Measurements from ENCODE around the gene TCF4.

The TCF4 gene

DNA sequence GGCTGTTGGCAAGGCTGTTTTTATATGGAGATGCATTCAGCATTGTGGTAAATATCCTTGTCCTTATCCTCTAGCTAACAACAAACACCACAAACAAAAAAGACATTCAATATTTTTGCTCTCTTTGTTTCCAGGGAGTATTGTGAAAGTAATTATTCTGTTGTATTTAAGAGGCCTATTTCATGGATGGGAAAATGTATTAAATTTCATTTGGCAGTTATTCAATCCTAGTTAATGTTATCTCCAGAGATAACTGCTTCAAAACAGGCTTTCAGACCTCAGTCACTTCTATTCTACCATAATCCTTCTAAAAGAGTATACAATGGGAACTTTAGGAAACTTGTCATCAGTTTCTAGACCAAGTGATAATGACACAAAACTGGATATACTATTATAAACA, 348.3 kb downstream of the TCF4 start:
- DNase-seq (ENCODE audit: low read depth), result no peak
- no peak overlapping the region for H3K4me3 ChIP-seq (ENCODE audit: low read depth, low read length)

DNA sequence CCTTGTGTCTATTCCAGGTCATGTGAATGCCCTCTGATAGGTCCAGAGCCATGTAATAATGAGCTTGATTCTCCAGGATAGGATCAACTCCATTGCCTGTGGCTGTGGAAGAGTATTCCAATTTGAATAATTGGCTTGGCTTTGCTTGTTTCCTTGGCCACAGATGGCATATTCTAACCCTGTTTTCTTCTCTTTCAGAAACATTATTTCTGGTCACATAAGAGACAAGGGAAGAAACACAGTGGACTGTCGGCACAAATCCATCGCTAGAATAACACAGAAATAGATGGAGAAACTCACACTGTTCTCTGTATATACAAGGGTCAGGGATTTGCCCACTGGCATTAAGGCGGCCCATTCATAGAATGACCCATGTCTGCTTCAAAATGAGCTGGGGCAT, 350.3 kb downstream of the TCF4 start:
- DNase-seq (ENCODE audit: low read depth), result no peak
- H3K4me3 ChIP-seq (ENCODE audit: low read depth, low read length), result no peak overlapping the region

DNA sequence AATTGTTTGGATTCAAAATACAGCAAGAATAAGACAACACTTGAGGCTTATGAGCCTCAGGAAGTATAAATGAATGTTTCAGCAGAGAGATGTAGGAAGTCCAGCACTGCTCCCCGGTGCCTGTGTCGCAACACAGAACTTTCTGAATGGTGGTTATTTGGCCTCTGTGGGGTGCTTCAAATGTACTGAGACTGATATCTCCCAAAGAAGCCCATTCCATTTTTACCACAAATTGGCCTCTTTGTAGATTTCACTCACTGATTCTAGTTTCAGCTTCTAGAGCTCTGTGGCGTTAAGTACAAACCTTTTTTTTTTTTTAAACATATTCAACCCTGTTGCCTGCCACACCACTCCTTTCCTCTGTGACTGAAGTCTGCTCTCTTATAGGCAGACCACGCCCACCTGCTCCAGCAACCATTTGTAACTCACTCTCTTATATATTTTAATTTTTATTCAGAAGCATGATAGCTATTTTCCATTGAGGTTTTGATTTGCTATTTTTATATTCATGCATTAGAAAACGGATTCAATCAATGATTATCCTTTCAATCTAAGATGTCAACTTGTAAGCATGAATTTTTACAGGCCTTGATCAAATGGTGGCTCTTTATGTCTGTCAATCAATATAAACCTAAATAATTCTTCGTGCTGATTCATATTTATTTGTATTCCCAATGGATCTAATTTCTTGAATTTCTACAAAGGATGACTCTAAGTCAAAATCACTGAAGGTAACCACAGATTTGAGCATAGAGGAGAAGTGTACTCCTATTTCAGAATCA, 351.7 kb downstream of the TCF4 start:
- peak; percentile 55 for DNase-seq (ENCODE audit: low read depth)
- H3K4me3 ChIP-seq (ENCODE audit: low read depth, low read length), result no peak overlapping the region

DNA sequence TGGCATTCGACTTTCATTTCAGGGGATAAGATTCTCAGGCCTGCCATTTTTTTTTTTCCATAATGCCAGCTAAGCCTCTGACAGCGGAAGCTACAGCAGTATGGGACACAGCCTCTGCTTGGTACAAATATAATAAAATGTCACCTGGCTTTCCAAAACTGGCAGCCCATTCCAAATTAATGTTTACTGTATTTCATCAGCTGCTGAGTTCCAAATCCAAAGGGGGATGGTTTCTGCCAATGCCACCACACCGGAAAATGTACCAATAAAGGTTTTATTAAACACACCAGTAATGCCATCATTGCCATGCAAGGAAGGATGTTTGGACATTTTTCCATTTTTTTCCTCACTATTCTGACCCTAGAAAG, 352.9 kb downstream of the TCF4 start:
- no peak overlapping the region for H3K4me3 ChIP-seq (ENCODE audit: low read depth, low read length)
- DNase-seq (ENCODE audit: low read depth), result no peak

DNA sequence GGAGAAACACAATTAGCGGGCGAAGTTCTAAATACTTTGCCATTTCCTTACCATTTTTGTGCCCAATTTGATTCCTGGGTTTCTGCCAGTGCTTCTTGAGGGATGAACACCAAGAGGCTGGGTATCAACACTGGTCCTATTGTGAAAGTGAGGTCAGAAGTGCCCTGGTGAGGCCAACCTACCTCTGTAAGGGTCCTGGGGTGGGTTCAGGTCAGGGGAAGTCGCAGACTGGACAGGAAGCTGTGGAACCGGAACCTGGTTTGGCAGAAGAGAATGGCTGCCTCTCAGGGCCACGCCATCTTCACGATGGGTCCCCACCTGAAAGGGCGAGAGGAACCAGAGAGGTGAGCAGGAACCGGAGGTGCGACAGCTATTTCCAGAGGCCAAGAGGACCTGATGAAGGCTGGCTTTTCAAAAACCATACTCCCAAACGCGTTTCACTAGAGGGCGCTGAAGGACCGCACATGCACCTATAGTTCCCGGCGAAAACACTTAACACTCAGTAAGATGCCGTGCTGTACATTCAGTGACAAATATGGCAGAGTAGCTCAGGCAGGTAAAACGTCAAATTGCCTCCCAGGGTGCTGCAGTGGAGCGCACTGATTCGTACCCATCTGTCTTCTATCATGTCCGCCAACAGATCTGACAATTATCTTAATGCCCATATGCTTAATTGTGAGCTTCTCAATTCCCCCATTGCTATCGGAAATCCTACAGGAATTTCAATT, 353.5 kb downstream of the TCF4 start:
- H3K4me3 ChIP-seq (ENCODE audit: low read depth, low read length), result no peak overlapping the region
- no peak for DNase-seq (ENCODE audit: low read depth)

DNA sequence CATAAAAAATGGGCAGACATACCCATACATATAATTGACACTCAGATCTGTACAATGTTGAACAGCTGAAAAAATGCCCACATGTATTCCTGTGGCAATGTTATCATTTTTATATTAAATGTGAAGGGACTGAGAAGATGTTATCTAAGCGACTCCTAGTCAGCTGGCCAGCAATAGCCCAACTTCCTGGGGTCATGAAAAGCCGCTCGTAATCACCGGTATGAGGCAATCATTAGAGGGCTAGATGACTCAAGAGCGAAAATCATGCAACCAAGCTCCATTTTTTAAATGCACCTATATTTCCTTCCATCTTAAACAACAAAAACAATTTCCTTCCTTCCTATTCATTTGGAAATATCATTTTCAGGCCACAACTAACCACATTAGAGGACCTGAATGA, 354.1 kb downstream of the TCF4 start:
- H3K4me3 ChIP-seq (ENCODE audit: low read depth, low read length), result no peak overlapping the region
- no peak for DNase-seq (ENCODE audit: low read depth)

DNA sequence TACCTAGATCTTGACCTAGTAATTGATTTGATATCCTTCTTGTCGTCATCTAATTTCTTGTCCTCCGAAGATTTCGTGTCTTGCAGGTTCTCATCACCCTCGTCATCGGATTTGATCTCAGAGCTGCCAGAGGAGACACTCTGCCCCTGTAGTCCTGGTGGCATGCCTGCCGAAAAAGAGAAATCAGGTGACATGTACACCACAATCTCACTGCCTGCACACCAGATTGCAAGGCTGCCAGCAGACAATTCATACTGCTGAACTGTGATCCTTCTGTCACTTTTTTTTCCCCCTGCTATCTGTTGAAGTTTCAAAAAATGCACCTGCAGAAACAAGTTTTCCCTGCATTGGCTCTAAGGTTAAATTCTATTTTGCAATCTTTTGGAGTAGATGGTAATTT, 355.5 kb downstream of the TCF4 start:
- no peak for DNase-seq (ENCODE audit: low read depth)
- no peak overlapping the region for H3K4me3 ChIP-seq (ENCODE audit: low read depth, low read length)

DNA sequence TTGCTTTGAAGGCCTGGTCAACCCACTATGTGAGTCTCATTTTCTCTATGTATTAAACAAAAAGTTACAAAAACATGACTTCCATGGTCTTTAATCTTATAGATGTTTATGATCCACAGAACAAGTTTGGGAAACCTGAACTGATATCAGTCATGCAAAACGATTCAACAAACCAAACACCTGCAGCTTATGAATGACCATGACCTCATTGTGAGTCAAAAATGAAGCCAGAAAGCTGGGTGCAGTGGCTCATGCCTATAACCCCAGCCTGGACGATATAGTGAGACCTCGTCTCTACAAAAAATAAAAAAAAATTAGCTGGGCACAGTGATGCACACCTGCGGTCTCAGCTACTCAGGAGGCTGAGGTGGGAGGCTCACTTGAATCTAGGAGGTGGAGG, 358.3 kb downstream of the TCF4 start:
- no peak for DNase-seq (ENCODE audit: low read depth)
- no peak overlapping the region for H3K4me3 ChIP-seq (ENCODE audit: low read depth, low read length)

DNA sequence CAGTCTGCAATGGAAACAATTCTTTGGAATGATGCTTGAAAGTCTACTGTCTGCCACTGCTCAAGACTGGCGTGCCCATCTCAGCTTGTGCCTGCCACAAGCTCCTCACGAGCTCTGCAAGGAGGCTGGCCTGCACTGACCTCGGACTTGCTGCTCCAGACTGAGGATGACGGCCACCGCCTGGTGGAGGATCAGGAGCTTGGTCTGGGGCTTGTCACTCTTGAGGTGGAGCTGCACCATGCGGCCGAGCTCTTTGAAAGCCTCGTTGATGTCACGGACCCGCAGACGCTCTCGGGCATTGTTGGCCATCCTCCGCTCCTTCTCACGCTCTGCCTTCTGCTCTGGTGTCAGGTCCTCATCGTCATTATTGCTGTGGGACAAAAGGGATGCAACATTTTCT, 359.3 kb downstream of the TCF4 start:
- DNase-seq (ENCODE audit: low read depth), result no peak
- H3K4me3 ChIP-seq (ENCODE audit: low read depth, low read length), result no peak overlapping the region

DNA sequence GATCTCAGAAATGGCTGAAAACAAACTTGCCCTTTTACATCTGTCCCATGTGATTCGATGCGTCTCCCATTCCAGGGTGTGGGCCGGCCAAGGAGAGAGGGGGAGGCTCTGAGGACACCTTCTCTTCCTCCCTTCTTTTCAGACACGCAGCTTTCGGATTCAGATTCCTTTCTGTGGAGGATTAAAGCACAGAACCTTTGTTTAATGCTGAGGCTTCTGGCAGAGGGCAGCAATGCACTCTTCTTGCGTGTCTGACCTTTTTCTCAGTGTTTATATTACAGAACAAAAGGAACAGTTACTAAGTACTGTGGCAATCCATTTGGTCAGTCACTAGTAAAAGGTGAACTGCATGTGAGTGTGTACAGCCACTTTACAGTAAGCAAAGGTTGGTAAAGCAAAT, 359.8 kb downstream of the TCF4 start:
- no peak overlapping the region for H3K4me3 ChIP-seq (ENCODE audit: low read depth, low read length)
- no peak for DNase-seq (ENCODE audit: low read depth)

DNA sequence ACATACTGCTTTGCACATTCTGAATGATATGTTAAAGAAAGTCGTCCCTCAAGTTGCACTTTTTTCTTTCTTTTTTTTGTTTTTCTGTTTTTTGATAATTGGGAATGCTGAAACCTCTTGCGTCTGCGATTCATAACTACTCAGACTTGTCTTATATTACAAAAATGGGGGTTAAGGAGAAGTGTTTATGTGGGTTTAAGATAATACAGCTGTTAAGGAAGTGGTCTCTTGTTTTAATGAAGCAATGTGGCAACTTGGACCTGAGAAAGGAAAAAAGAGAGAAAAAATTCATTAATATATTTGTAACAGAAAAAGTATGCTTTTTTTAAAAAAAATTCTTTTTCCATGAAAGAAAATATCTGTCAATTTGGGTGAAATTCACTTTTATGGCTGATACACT, 360.2 kb downstream of the TCF4 start:
- no peak for DNase-seq (ENCODE audit: low read depth)
- H3K4me3 ChIP-seq (ENCODE audit: low read depth, low read length), result no peak overlapping the region

DNA sequence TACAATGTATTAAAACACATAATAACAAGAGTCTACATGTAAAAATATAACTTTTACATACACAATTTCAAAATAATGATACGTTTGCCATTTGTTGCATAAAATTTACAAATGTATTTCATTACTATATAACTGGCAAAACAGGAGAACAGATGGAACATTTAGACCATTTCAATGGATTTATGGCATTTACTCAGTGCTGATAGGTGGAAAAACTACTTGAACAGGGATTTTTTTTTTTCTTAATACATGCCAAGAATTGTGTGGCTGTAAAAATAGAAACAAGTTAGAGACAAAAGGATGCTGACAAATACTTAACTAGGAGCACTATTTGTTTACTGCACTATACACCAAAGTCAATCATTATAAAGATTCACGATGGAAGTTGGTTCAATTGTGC, 361.9 kb downstream of the TCF4 start:
- no peak overlapping the region for H3K4me3 ChIP-seq (ENCODE audit: low read depth, low read length)
- no peak for DNase-seq (ENCODE audit: low read depth)

DNA sequence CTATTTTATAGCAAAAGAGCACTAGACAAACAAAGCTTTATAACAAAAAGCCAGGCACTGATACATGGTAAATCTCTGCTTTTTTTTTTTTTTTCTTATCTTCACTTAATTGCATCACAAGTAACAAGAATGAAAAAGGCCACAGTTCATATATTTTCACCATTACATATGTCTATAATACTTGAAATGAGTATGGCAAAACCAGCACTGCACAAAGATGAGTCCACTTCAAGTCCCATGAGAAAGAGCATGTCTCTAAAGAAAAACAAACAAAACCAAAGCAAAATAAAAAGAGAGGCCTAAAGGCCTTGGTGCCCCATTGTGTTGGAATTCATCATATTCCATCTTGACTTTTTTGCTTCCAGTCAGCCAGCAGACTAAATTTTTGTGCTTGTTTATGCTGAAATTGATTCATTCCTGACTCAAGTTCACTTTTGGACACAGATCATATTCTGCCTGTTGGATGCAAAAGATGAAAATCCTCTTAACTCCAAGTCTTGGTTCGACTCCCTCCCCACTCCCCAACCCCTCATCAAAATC, 363.8 kb downstream of the TCF4 start:
- no peak overlapping the region for H3K4me3 ChIP-seq (ENCODE audit: low read depth, low read length)
- DNase-seq (ENCODE audit: low read depth), result no peak

DNA sequence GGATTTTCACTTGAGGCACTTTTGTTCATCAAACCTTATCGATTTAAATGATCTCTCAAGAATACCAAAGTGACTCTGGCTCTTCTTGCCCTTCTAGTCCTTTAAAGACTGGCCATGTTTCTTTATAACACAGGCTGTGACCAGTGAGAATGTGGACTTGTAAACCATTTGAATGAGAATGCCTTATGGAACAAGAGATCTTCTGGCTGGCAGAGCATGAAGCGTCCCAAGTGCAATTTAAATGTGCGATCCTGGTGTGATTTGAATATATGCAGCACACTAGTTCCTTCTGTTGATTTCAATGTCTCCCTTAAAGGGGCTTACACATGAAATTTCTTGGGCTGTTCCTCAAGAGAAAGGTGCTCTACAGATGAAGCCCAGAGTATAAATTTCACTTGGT, 366.4 kb downstream of the TCF4 start:
- no peak overlapping the region for H3K4me3 ChIP-seq (ENCODE audit: low read depth, low read length)
- no peak for DNase-seq (ENCODE audit: low read depth)

DNA sequence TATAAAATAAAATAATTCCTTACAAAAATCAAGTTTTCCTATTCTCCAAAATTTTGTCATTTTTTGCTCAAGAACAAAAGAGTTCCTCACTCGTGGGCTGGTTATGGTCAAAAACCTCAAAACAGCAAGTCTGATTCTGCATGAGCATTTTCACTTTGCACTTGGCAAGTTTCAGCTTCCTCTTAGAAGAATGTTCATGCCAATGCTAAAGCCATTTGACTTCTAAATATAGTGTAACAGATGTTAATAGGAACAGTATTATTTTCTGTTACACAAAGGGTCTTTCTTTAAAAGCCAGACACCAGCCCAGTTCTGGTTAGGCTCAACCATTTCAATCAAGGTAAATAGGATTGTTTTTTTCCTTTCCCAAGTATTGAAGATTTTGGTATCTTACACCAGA, 367.5 kb downstream of the TCF4 start:
- H3K4me3 ChIP-seq (ENCODE audit: low read depth, low read length), result no peak overlapping the region
- no peak for DNase-seq (ENCODE audit: low read depth)

DNA sequence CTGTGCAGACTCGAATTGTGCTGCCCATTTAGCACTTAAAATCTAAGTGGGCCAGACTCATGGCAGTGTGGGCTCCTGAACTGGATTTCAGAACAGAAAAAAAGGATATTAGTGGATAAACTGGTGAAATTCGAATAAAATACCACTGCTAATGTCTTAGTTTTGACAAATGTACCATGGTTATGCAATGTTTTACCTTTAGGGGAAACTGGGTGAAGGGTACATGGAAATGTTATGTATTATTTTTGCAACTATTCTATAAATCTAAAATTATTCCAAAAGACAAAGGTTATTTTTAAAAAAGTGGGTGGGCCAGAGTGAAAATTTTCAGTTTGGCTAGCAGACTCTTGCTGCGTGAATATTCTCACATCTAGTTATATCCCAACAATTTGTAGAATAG, 368.2 kb downstream of the TCF4 start:
- DNase-seq (ENCODE audit: low read depth), result no peak
- H3K4me3 ChIP-seq (ENCODE audit: low read depth, low read length), result no peak overlapping the region

DNA sequence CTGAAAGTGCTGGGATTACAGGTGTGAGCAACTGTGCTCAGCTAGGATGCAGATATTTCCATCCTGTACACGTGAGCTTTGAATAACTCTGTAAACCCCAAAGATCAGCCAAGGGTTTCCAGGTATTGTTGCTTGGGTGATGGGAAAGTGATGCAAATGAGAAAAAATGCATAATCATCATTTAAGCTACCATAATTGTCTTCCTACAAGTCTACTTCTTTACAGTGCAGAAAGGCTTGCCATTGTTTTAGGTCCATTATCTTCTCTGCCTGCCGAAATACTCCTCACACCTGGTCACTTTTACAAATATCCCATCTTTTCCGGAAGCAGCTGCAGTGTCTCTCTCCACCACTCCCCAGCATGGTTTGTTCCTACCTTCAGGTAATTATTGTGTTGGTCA, 368.9 kb downstream of the TCF4 start:
- H3K4me3 ChIP-seq (ENCODE audit: low read depth, low read length), result no peak overlapping the region
- no peak for DNase-seq (ENCODE audit: low read depth)

DNA sequence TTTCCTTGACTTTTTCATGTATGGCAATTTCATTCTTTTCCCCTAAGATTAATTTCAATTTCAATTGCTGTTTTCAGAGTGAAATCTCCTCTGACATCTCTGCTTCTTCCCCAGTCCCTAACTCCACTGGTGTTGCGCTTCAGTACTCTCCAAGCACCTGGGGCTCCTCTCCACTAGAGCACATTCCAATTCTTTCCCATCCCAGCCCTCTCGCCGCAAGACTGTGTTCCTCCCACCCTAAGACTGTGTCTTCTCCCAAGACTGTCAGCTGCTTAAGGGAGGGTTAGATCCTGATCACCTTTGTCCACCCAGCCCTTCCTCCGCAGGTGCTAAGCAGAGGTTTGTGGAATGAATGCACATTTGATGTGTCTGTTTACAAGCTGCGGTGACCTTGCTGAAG, 373.0 kb downstream of the TCF4 start:
- no peak overlapping the region for H3K4me3 ChIP-seq (ENCODE audit: low read depth, low read length)
- no peak for DNase-seq (ENCODE audit: low read depth)

DNA sequence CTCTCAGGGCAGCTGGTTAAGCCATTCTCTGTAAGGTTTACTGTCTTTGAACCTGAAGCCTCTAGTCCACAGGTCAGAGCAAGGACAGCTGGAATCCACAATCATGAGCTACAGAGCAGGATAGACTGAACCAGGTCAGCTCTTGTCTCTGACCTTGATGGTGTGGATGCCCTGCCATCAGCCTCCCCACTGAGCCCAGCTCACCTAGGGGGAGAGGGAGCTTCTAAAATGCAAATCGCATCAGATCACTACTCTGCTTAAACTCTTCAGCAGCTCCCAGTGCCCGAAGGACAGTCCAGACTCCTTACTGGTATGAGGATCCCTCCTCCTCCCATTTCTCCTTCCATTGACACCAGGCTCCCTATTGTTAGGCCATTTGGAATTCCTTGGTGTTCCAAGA, 373.5 kb downstream of the TCF4 start:
- DNase-seq (ENCODE audit: low read depth), result no peak

DNA sequence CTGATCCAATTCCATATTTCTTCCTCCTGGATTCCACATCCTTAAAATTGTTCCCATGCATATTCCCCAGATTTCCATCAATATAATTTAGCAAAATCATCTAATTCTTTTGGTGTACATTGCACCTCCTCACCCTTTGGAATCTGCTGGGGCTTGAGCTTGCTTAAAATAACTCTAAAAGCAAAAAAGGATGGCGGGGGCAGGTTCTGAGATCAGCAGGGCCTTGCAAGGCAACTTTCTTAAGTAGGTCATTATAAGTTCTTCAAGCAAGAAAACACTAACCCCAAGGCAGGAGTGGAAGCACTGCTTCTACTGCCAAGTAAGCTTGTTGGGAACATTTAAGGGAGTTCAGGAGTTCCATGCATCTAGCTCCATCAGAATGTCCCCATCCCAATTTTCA, 374.4 kb downstream of the TCF4 start:
- DNase-seq (ENCODE audit: low read depth), result no peak
- H3K4me3 ChIP-seq (ENCODE audit: low read depth, low read length), result no peak overlapping the region

More for the DNA sequence above, 373.5 kb downstream of the TCF4 start:
- H3K4me3 ChIP-seq (ENCODE audit: low read depth, low read length), result no peak overlapping the region

DNA sequence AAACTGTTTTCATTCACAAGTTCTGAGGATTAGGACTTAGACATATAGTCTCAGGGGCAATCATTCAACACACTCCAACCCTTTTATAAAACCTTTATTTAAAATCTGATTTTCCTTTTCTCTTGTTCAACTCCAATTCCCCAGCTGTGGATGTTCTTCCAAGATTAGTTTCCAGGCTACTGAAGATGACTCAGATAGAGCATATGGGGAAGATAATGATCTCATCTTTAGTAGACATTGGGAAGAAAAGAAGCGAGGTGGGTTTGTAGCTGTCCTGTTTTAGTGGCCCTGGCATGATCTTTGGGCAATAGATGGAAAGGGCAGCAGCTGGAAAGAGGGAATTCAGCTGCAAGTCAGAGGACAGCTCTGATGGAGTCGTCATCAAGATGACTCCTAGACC, 381.1 kb downstream of the TCF4 start:
- DNase-seq (ENCODE audit: low read depth), result peak; percentile 7
- no peak overlapping the region for H3K4me3 ChIP-seq (ENCODE audit: low read depth, low read length)

All from skeletal muscle cell (primary cell).